Muscle layer of colon (tissue), 2 donors: Measurements from ENCODE around the gene BEST3.

ENCODE experiments used
- H3K27ac ChIP-seq: one replicate; pipeline ENCODE4 v1.7.0; 2013; ENCODE audit warnings: low read depth, mild to moderate bottlenecking, low read length, moderate library complexity
- H3K27me3 ChIP-seq, 2 donors: one replicate each; pipeline ENCODE4 v1.7.0; 2013; ENCODE audit warnings: low read length in 2 of 2, mild to moderate bottlenecking in 2 of 2; ENCODE audit not compliant: insufficient read depth in 2 of 2, control insufficient read depth in 1 of 2
- H3K36me3 ChIP-seq: one replicate; pipeline ENCODE4 v1.7.0; 2013; ENCODE audit warnings: mild to moderate bottlenecking, low read length; ENCODE audit not compliant: insufficient read depth
- H3K4me1 ChIP-seq: one replicate; pipeline ENCODE4 v1.7.0; 2013; ENCODE audit warnings: mild to moderate bottlenecking, low read length; ENCODE audit not compliant: insufficient read depth
- H3K4me3 ChIP-seq, 2 donors: one replicate each; pipeline ENCODE4 v1.7.0; 2013; ENCODE audit warnings: low read length in 2 of 2, low read depth in 1 of 2, mild to moderate bottlenecking in 1 of 2, moderate library complexity in 1 of 2
- H3K9ac ChIP-seq: one replicate; pipeline ENCODE4 v1.7.0; 2013; ENCODE audit warnings: low read length
- H3K9me3 ChIP-seq: one replicate; pipeline ENCODE4 v1.7.0; 2013; ENCODE audit warnings: mild to moderate bottlenecking, low read length
- donor health status: abdominal sarcoma.
- donor health status: Adenocarcinoma of cecum.

Gene BEST3

GRCh38 chr12:69642531-69642930 is 56.6 kb downstream of the BEST3 start:
- H3K9me3 ChIP-seq: no peaks in the 10 kb centered on the region
- H3K4me1 ChIP-seq: no peaks in the 10 kb centered on the region
- no peaks in the 10 kb centered on the region for H3K27me3 ChIP-seq
- H3K4me3 ChIP-seq: no peak overlapping the region
- no peaks in the 10 kb centered on the region for H3K36me3 ChIP-seq
- no peak overlapping the region for H3K9ac ChIP-seq
- H3K27ac ChIP-seq: no peak overlapping the region

- Histone ChIP-seq H3K27ac (no peak overlapping the region), H3K4me3 (no peak overlapping the region)
Measured at GRCh38 chr12:69641546-69641945, 57.6 kb downstream of the BEST3 start.

GRCh38 chr12:69639400-69640016 is 59.6 kb downstream of the BEST3 start:
- Histone ChIP-seq H3K4me1 (no peaks in the 10 kb centered on the region), H3K27ac (no peak overlapping the region), H3K4me3 (no peak overlapping the region), H3K9ac (no peak overlapping the region), H3K9me3 (no peaks in the 10 kb centered on the region), H3K27me3 (no peaks in the 10 kb centered on the region), H3K36me3 (no peaks in the 10 kb centered on the region)

More at GRCh38 chr12:69641546-69641945, 57.6 kb downstream of the BEST3 start:
- no peaks in the 10 kb centered on the region for H3K36me3 ChIP-seq
- H3K9ac ChIP-seq: no peak overlapping the region
- H3K4me1 ChIP-seq: no peaks in the 10 kb centered on the region
- no peaks in the 10 kb centered on the region for H3K27me3 ChIP-seq
- H3K9me3 ChIP-seq: no peaks in the 10 kb centered on the region

DNA sequence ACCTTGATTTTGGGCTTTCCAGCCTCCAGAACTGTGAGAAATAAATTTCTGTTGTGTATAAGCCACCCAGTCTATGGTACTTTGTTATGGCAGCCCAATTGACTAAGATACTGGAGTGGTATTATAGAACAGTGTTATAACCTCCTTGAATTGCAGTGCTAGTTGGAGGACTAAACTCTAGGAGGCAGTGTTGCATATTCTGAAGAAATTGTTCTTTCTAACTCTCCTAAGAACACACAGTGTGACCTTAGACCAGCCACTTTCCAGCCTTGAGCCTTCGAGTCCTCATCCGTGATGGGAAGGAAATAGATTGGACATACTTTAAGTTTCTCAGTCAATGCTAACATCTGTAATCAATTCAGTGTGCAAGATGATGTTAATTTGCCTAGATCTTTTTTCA is 66.0 kb downstream of the BEST3 start:
- Histone ChIP-seq H3K36me3 (no peaks in the 10 kb centered on the region), H3K4me3 (no peak overlapping the region), H3K9ac (no peak overlapping the region), H3K9me3 (no peaks in the 10 kb centered on the region), H3K4me1 (no peaks in the 10 kb centered on the region), H3K27me3 (no peaks in the 10 kb centered on the region), H3K27ac (no peak overlapping the region)

DNA sequence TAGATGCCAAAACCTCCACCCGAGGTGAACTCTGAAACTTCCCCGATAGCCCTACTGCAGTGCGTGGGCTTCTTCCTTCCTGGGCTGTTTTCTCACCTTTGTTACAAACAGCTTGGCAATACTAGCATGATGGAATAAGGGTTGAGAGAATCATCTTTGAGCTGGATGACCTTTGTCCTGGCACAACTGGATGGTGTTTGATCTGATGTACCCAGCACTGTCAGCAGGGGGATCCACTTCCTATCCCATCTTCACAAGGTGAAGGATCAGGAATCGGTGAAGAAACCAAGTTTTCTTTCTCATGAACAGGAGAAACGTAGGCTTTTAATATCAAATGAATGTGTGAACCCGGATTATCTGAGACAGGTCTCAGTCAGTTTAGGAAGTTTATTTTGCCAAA is 68.9 kb downstream of the BEST3 start:
- H3K36me3 ChIP-seq: no peaks in the 10 kb centered on the region
- H3K9me3 ChIP-seq: no peaks in the 10 kb centered on the region
- no peak overlapping the region for H3K4me3 ChIP-seq
- H3K27me3 ChIP-seq: no peaks in the 10 kb centered on the region
- H3K27ac ChIP-seq: no peak overlapping the region
- H3K9ac ChIP-seq: no peak overlapping the region
- H3K4me1 ChIP-seq: no peaks in the 10 kb centered on the region

GRCh38 chr12:69627501-69627900 is 71.6 kb downstream of the BEST3 start:
- Histone ChIP-seq H3K4me3 (no peak overlapping the region), H3K4me1 (no peaks in the 10 kb centered on the region), H3K36me3 (no peaks in the 10 kb centered on the region), H3K9me3 (no peaks in the 10 kb centered on the region), H3K27me3 (no peaks in the 10 kb centered on the region), H3K9ac (no peak overlapping the region), H3K27ac (no peak overlapping the region)

DNA sequence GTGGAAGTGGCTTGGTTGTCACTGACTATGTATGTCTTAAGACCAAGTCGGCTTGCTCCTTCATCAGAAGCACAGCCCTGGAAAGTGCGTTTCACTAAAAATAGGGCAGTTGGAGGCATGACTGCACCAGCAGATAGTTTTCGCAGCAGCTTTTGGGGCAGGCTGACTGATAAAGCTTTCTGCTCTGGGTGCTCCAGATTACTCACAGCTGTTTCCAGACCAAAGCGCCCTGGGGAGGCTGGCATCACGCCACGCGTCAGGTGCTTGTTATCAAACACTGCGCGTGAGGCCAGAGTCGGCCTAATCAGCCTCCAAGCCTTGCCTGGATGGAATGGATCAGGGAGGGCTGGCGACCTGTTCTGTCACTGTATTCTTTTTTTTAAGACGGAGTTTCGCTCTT is 75.1 kb downstream of the BEST3 start:
- Histone ChIP-seq H3K4me1 (no peaks in the 10 kb centered on the region), H3K4me3 (no peak overlapping the region), H3K9me3 (no peaks in the 10 kb centered on the region), H3K27ac (no peak overlapping the region), H3K36me3 (no peaks in the 10 kb centered on the region), H3K27me3 (no peaks in the 10 kb centered on the region), H3K9ac (no peak overlapping the region)

- H3K27me3 ChIP-seq: no peaks in the 10 kb centered on the region
- no peak overlapping the region for H3K4me3 ChIP-seq
- H3K9ac ChIP-seq: no peak overlapping the region
- H3K4me1 ChIP-seq: no peaks in the 10 kb centered on the region
- H3K9me3 ChIP-seq: no peaks in the 10 kb centered on the region
- no peaks in the 10 kb centered on the region for H3K36me3 ChIP-seq
- H3K27ac ChIP-seq: no peak overlapping the region
Measured at GRCh38 chr12:69621551-69621950, 77.6 kb downstream of the BEST3 start.

DNA sequence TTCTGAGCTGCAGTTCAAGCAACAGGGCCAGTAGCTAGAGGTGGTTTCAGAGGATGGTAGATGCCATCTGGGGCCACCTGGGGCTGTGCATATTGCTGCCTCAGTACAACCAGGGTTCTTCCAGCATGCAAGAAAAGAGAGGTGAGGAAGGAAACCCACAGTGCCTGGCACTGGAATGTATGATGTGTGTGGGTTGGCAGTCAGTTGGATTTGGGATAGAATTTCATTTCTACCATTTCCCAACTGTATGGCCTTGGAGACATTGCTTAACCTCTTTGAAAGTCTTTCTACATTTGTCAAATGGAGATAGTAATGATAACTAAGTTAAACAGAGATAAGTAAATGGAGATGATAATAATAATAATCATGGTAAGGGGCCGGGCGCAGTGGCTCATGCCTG is 78.2 kb downstream of the BEST3 start:
- Histone ChIP-seq H3K27ac (no peak overlapping the region), H3K4me3 (no peak overlapping the region), H3K36me3 (no peaks in the 10 kb centered on the region), H3K27me3 (no peaks in the 10 kb centered on the region), H3K9ac (no peak overlapping the region), H3K9me3 (no peaks in the 10 kb centered on the region), H3K4me1 (no peaks in the 10 kb centered on the region)

- no peaks in the 10 kb centered on the region for H3K36me3 ChIP-seq
- no peak overlapping the region for H3K9ac ChIP-seq
- H3K27me3 ChIP-seq: no peaks in the 10 kb centered on the region
- no peak overlapping the region for H3K27ac ChIP-seq
- H3K4me3 ChIP-seq: no peak overlapping the region
- no peaks in the 10 kb centered on the region for H3K9me3 ChIP-seq
- H3K4me1 ChIP-seq: no peaks in the 10 kb centered on the region
Measured at GRCh38 chr12:69620077-69620476, 79.0 kb downstream of the BEST3 start.

DNA sequence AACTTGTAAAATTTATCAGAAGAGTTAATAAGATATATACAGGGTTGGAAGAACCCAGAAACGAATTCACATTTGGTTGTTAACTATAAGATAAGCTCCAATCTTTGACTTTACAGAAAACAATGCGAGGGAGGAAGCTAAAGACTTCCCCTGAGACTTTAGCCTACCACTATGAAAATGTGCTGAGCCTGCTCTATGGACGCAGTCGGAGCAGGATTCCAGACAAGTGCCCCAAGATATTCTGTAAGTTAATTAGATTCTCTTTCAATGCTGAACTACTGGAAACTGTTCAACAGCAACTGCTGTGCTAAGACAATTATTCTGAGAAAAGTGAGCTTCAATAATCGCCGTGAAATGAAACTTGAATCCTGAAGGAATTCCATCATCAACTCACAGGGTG is 80.1 kb downstream of the BEST3 start:
- Histone ChIP-seq H3K36me3 (no peaks in the 10 kb centered on the region), H3K27ac (no peak overlapping the region), H3K4me1 (no peaks in the 10 kb centered on the region), H3K9me3 (no peaks in the 10 kb centered on the region), H3K4me3 (no peak overlapping the region), H3K9ac (no peak overlapping the region), H3K27me3 (no peaks in the 10 kb centered on the region)

GRCh38 chr12:69616025-69616424 is 83.1 kb downstream of the BEST3 start:
- Histone ChIP-seq H3K27me3 (no peaks in the 10 kb centered on the region), H3K27ac (no peak overlapping the region), H3K9me3 (no peaks in the 10 kb centered on the region), H3K9ac (no peak overlapping the region), H3K4me1 (no peaks in the 10 kb centered on the region), H3K36me3 (no peaks in the 10 kb centered on the region), H3K4me3 (no peak overlapping the region)
